Muscle of leg (tissue), 11 donors: ENCODE data around the gene NAALADL2. TPM values are rescaled to one million over a fixed set of nuclear protein-coding genes. Genes with fewer than 3 reads are reported as not detected.
"Not testable (repeated sequence)": the region's sequence is repeated elsewhere in the genome, so short reads cannot be mapped to it uniquely, and the experiment has no call there.

ENCODE experiments used
- DNase-seq: peaks from one replicate; pipeline ENCODE4 v3.0.0; 2013
- H3K27ac ChIP-seq: one replicate; pipeline ENCODE4 v1.5.1; 2013; ENCODE audit warnings: mild to moderate bottlenecking, low read length, control low read depth
- H3K27me3 ChIP-seq: one replicate; pipeline ENCODE4 v1.6.1; 2013; ENCODE audit warnings: low read length; ENCODE audit not compliant: control insufficient read depth, insufficient read depth
- H3K36me3 ChIP-seq: one replicate; pipeline ENCODE4 v1.6.1; 2013; ENCODE audit warnings: low read length; ENCODE audit not compliant: control insufficient read depth, insufficient read depth
- H3K4me1 ChIP-seq: one replicate; pipeline ENCODE4 v1.6.1; 2013; ENCODE audit warnings: low read length; ENCODE audit not compliant: control insufficient read depth, insufficient read depth
- H3K4me3 ChIP-seq: one replicate; pipeline ENCODE4 v1.5.1; 2013; ENCODE audit warnings: low read length, control low read depth
- H3K9me3 ChIP-seq: replicated peaks from 2 replicates; pipeline ENCODE4 v1.6.1; 2013; ENCODE audit warnings: low read depth, low read length; ENCODE audit not compliant: control insufficient read depth
- WGBS: methylation state at CpG from one replicate; pipeline ENCODE4 v1.1.5; 2013; ENCODE audit warnings: missing lambda C conversion rate; ENCODE audit not compliant: insufficient coverage; 5-methylcytosine and 5-hydroxymethylcytosine counted together
- polyA plus RNA-seq, 8 donors: library from polyadenylated mRNA; unstranded; fragments of 120-200 nt; gene quantifications; one replicate each; pipeline versions ENCODE4 v1.2.1 to v1.2.3, GENCODE V29; 2013; ENCODE audit warnings: inconsistent platforms in 1 of 8, low replicate concordance in 1 of 8; ENCODE audit not compliant: insufficient read length in 8 of 8, insufficient read depth in 1 of 8
- total RNA-seq: library from RNA; stranded (reverse); fragments of 120-200 nt; gene quantifications from one replicate; pipeline ENCODE4 v1.2.4, GENCODE V29; 2013

NAALADL2 gene
- total and polyA plus RNA-seq, 9 donors: 4.8 to 17.4 (median 8.0) TPM

DNA sequence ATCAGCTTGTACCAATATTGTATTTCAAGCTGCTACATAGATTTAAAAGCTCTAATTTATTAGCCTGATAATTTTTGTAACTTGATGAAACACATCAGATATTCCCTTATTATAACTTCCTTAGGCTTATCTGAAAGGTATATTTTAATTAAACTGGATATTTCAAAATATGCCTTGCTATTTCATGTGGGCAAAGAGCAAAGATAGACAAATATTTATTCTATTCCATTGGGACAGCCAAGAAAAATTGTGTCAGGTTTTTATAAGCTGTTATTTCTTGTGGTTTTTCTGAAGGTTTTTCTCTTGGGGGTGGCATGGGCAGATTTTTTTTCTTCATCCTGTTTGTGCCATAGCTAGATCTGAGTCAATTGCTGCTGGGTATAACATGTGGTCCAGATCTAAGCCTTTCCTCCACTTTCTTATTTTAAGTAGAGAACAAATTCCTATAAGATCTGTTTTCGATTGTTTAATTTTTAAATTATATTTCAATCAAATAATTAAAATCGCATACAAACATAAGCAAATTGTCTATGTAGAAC, 249.5 kb downstream of the NAALADL2 start:
- H3K4me1 ChIP-seq: no peaks in the 10 kb centered on the region
- WGBS: no CpG with 5 or more reads among the region's 2 CpGs
- no peaks in the 10 kb centered on the region for H3K27me3 ChIP-seq
- no peak for DNase-seq
- no peak overlapping the region for H3K27ac ChIP-seq
- H3K9me3 ChIP-seq: no peaks in the 10 kb centered on the region
- H3K36me3 ChIP-seq: no peaks in the 10 kb centered on the region
- H3K4me3 ChIP-seq: no peak overlapping the region

DNA sequence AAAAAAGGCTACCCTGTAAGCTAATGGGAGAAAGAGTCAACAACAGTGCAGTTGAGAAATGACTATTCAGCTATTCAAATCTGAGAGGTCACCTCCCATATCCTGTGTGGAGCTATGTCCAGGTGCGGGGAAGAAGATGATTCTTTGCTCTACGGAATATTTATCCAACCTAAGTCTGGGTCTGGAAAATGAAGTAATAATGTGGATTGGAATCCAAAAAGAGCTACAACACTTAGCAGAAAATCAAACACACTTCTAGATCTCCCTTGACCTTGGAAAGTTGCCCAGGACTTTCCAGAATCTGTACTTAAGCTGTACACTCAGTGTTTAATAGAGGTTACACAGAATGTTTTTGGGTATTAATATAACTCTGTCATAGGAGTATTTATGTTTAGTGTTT, 251.9 kb downstream of the NAALADL2 start:
- Histone ChIP-seq H3K9me3 (no peaks in the 10 kb centered on the region), H3K4me1 (no peaks in the 10 kb centered on the region), H3K27ac (no peak overlapping the region), H3K4me3 (no peak overlapping the region), H3K27me3 (no peaks in the 10 kb centered on the region), H3K36me3 (no peaks in the 10 kb centered on the region)
- no CpG with 5 or more reads among the region's 2 CpGs for WGBS
- DNase-seq: peak; percentile 30

DNA sequence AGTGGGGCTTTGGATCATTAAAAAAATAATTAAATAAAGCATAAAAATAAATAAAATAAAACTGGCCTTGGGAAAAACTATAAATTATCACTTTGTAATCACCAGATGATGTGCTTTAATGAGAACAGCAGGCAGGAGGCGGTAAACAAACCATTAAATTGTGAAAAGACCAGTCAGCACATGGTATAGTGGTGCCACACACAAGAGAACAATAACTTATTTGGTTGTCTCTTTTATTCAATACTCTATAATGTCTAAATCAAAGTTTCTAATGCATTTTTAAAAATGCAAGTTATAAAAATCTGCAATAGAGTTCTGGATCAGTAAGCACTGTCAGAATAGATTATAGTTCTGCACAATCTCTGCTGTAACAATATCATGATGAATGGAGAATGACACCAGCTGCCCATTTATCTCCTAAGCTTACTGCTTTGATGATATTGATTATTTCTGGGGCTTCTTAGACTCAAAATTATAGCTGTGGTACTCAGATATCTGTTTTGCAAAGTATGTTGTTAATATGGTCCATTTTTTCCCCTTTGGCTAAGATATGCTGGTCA, 259.3 kb downstream of the NAALADL2 start:
- no peak overlapping the region for H3K4me3 ChIP-seq
- H3K36me3 ChIP-seq: no peaks in the 10 kb centered on the region
- no peaks in the 10 kb centered on the region for H3K4me1 ChIP-seq
- DNase-seq: no peak
- no peak overlapping the region for H3K27ac ChIP-seq
- no peaks in the 10 kb centered on the region for H3K9me3 ChIP-seq
- no CpG with 5 or more reads among the region's 1 CpG for WGBS
- H3K27me3 ChIP-seq: no peaks in the 10 kb centered on the region

DNA sequence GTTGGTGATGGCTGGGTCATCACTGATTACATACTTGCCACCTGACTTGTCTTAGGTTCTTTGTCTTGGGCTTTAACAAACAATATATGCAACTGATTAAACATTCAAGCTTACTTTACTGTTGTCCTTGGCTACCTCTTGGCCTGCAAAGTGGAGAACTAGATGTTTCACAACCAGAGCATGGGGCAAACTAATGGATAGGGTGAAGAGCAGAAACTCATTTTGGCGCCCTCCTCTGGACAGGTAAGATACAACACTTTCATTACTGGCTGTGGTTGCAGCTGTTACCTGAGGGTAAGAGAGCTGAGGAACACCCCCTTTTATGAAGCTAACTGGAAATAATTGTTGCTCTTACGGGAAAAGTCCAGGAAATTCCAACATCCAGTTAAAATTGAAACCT, 262.1 kb downstream of the NAALADL2 start:
- DNase-seq: no peak
- H3K27me3 ChIP-seq: no peaks in the 10 kb centered on the region
- no peaks in the 10 kb centered on the region for H3K36me3 ChIP-seq
- WGBS: 86% methylated on average over 1 of the region's 2 CpGs
- no peaks in the 10 kb centered on the region for H3K4me1 ChIP-seq
- H3K4me3 ChIP-seq: no peak overlapping the region
- peaks cover 4% of the 10 kb centered on the region for H3K9me3 ChIP-seq
- H3K27ac ChIP-seq: no peak overlapping the region

DNA sequence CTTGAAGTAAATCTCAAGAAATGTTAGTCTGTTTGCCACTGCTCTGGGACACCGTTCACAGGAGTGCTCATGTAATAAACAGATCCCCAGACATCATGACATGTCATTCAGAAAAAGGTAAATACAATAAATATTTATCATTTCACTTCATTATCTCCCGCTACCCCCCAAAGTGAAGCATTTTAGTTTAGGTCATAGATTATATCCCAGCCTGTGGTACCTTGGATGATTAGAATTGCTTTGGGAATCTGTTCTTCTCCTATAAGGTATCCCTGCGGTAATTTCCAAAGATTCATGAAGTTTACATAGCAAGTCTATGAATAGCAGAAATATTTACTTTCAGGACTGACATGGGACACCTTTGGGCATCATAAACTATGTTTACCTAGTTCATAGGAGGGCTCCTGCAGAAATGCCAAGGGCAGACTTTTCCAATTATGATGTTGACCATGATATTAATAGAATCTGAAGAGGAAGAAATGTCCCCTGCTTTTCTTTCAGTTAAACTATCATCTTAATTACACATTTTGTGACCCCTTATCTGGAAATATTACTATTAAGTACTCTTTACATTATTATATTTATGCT, 268.0 kb downstream of the NAALADL2 start:
- WGBS: no CpG with 5 or more reads among the region's 3 CpGs
- H3K9me3 ChIP-seq: peaks cover 4% of the 10 kb centered on the region
- H3K27me3 ChIP-seq: no peaks in the 10 kb centered on the region
- no peak overlapping the region for H3K4me3 ChIP-seq
- H3K36me3 ChIP-seq: no peaks in the 10 kb centered on the region
- no peaks in the 10 kb centered on the region for H3K4me1 ChIP-seq
- no peak for DNase-seq
- no peak overlapping the region for H3K27ac ChIP-seq

DNA sequence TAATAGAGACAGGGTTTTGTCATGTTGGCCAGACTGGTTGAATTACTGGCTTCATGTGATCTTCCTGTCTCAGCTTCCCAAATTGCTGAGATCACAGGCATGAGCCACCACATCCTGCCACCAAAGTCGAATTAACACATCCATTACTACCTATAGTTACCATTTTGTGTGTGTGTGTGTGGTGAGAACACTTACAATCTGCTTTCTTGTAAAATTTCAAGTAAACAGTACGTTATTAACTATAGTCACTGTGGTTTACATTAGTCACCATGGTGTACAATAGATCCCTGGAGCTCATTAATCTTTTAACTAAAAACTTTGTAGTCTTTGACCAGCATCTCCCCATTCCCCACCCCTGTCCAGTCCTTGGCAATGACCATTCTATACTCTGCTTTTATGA, 270.0 kb downstream of the NAALADL2 start:
- H3K4me1 ChIP-seq: no peaks in the 10 kb centered on the region
- no peaks in the 10 kb centered on the region for H3K27me3 ChIP-seq
- no peaks in the 10 kb centered on the region for H3K36me3 ChIP-seq
- H3K27ac ChIP-seq: no peak overlapping the region
- no CpG with 5 or more reads among the region's 2 CpGs for WGBS
- no peak for DNase-seq
- peaks cover 3% of the 10 kb centered on the region for H3K9me3 ChIP-seq
- no peak overlapping the region for H3K4me3 ChIP-seq

DNA sequence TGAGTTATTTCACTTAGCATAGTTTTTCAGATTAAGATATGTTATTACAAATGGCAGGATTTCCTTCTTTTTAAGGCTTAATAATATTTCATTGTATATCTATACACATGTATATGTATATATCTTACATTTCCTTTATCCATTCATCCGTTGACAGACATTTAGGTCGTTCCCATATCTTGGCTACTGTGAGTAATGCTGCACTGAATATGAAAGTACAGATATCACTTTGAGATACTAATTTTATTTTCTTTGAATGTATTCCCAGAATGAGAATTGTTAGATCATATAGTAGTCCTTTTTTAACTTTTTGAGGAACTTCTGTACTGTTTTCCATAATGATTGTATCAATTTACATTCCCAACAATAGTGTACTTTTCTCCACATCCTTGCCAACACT, 270.4 kb downstream of the NAALADL2 start:
- no peaks in the 10 kb centered on the region for H3K9me3 ChIP-seq
- DNase-seq: no peak
- no peak overlapping the region for H3K27ac ChIP-seq
- WGBS: no CpG with 5 or more reads among the region's 2 CpGs
- no peaks in the 10 kb centered on the region for H3K36me3 ChIP-seq
- H3K4me1 ChIP-seq: no peaks in the 10 kb centered on the region
- no peak overlapping the region for H3K4me3 ChIP-seq
- no peaks in the 10 kb centered on the region for H3K27me3 ChIP-seq

DNA sequence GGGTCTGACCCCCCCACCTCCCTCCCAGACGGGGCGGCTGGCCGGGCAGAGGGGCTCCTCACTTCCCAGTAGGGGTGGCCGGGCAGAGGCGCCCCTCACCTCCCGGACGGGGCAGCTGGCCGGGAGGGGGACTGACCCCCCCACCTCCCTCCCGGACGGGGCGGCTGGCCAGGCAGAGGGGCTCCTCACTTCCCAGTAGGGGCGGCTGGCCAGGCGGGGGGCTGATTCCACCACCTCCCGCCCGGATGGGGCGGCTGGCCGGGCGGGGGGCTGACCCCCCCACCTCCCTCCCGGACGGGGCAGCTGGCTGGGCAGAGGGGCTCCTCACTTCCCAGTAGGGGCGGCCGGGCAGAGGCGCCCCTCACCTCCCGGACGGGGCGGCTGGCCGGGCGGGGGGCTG, 272.7 kb downstream of the NAALADL2 start:
- not testable (repeated sequence) for H3K36me3 ChIP-seq, H3K27me3 ChIP-seq, H3K27ac ChIP-seq, H3K9me3 ChIP-seq, H3K4me1 ChIP-seq, DNase-seq, H3K4me3 ChIP-seq
- no CpG with 5 or more reads among the region's 28 CpGs for WGBS

DNA sequence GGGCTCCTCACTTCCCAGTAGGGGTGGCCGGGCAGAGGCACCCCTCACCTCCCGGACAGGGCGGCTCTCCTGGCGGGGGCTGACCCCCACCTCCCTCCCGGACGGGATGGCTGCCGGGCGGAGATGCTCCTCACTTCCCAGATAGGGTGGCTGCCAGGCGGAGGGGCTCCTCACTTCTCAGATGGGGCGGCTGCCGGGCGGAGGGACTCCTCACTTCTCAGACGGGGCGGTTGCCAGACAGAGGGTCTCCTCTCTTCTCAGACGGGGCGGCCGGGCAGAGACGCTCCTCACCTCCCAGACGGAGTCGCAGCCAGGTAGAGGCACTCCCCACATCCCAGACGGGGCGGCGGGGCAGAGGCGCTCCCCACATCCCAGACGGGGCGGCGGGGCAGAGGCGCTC, 273.6 kb downstream of the NAALADL2 start:
- H3K4me3 ChIP-seq, H3K27me3 ChIP-seq, H3K27ac ChIP-seq, H3K4me1 ChIP-seq, H3K36me3 ChIP-seq, H3K9me3 ChIP-seq, DNase-seq: not testable (repeated sequence)
- WGBS: 100% methylated on average over 3 of the region's 28 CpGs

DNA sequence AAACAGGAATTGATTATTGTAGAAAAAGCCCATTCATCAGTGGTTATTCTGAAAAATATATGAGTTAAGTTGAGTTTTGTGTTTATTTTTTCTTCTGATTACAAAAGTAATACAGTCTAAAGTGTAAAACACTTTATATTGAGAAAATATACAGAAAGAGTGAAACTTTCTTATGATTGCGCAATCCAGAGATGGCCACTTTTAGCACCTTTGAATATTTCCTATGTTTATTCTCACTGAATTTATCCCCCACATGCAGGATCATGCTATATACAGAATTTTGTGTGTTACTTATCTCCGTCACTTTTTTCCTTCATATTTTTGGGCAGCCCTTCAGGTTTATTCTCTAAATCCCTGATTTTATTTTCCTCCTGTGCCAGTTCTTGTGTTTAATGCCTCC, 285.2 kb downstream of the NAALADL2 start:
- Histone ChIP-seq H3K36me3 (no peaks in the 10 kb centered on the region), H3K4me3 (no peak overlapping the region), H3K4me1 (no peaks in the 10 kb centered on the region), H3K9me3 (no peaks in the 10 kb centered on the region), H3K27ac (no peak overlapping the region), H3K27me3 (no peaks in the 10 kb centered on the region)
- no CpG with 5 or more reads among the region's 2 CpGs for WGBS
- no peak for DNase-seq

DNA sequence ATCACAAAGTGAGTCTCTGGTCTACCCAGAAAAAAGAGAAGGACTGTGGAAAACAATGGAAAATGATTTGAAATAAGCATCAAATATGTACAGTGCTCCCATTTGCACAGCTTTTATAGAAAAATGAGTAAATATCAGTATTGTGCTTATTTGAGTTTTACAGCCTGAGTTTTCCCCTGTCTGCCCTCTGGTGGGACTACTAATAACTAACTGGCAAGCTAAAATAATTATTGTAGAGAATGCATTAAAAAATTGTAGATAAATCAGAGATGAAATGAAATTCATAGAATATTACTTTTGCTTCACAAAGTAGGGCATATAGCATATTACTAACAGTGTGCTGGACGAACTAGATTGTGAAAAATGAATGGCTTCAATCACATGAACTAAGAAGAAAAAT, 287.1 kb downstream of the NAALADL2 start:
- WGBS: no CpG with 5 or more reads among the region's 1 CpG
- peak; percentile 40 for DNase-seq
- no peak overlapping the region for H3K27ac ChIP-seq

More for the DNA sequence above, 287.1 kb downstream of the NAALADL2 start:
- Histone ChIP-seq H3K27me3 (no peaks in the 10 kb centered on the region), H3K4me1 (no peaks in the 10 kb centered on the region), H3K4me3 (no peak overlapping the region), H3K9me3 (no peaks in the 10 kb centered on the region), H3K36me3 (no peaks in the 10 kb centered on the region)
